HL-60 (cell line): Measurements from ENCODE around the gene ZNF419.
"Not testable (repeated sequence)": the region's sequence is repeated elsewhere in the genome, so short reads cannot be mapped to it uniquely, and the experiment has no call there.

Experiments used
- DNase-seq, 2 experiments: peaks; one replicate each; pipeline ENCODE4 v3.0.0-alpha.2; 2010 to 2020; ENCODE audit warnings: low read depth in 1 of 2, low spot score in 1 of 2
- H3K27ac ChIP-seq: fragments of 250-450 bp; sonication (Bioruptor Pico); replicated peaks from 2 replicates; pipeline ENCODE4 v1.5.1; 2020; ENCODE audit warnings: mild to moderate bottlenecking, moderate library complexity
- H3K27me3 ChIP-seq: fragments of 250-450 bp; sonication (Bioruptor Pico); 2 replicates; pipeline ENCODE4 v1.5.1; 2021; ENCODE audit warnings: mild to moderate bottlenecking, moderate library complexity; ENCODE audit not compliant: insufficient read depth, poor library complexity, severe bottlenecking
- H3K4me3 ChIP-seq: replicated peaks from 2 replicates; pipeline ENCODE4 v1.5.1; 2011; ENCODE audit warnings: mild to moderate bottlenecking, control low read depth, low read length; ENCODE audit not compliant: insufficient read depth
- CTCF ChIP-seq: IDR thresholded peaks from one replicate; pipeline ENCODE4 v1.5.1; 2011; ENCODE audit warnings: low read length, control low read depth, inconsistent platforms; ENCODE audit not compliant: insufficient read depth
- GABPA ChIP-seq: IDR thresholded peaks from 2 replicates; pipeline ENCODE4 v1.6.1; 2012; ENCODE audit warnings: low read depth
- POLR2AphosphoS5 ChIP-seq: IDR thresholded peaks from 2 replicates; pipeline ENCODE4 v1.6.1; 2012; ENCODE audit warnings: low read depth
- REST ChIP-seq: IDR thresholded peaks from 2 replicates; pipeline ENCODE4 v1.6.1; 2012; ENCODE audit warnings: low read depth; ENCODE audit not compliant: insufficient replicate concordance
- SPI1 ChIP-seq: IDR thresholded peaks from 2 replicates; pipeline ENCODE4 v1.6.1; 2012; ENCODE audit warnings: low read depth, mild to moderate bottlenecking, borderline replicate concordance
- long read RNA-seq: library from polyadenylated mRNA; unstranded; transcript quantifications from one replicate; pipeline ENCODE4 v2.0.0, GENCODE V29; 2020

ZNF419 gene
- long read RNA-seq, transcript ZNF419-207 (4 exons, 1,857 nt): major isoform, 14 of 48 reads
- long read RNA-seq, transcript ZNF419-204 (3 exons, 2,186 nt): minor isoform, 5 of 48 reads
- long read RNA-seq, transcript ZNF419-211 (4 exons, 690 nt): minor isoform, 9 of 48 reads
- long read RNA-seq, transcript ZNF419-202 (4 exons, 3,654 nt): minor isoform, 11 of 48 reads
- long read RNA-seq, partial matches to known transcripts: 2 of 48 reads
- long read RNA-seq, other reads (novel, unspliced or antisense): 0 of 48 reads

- TF ChIP-seq POLR2AphosphoS5 (peak; percentile 32; the same call in 1 of the 2 replicates), GABPA (peak; percentile 90), SPI1 (peak; percentile 21; the same call in 1 of the 2 replicates)
- H3K4me3 ChIP-seq: peak within 1 kb of the TSS; percentile 98
These were observed at the start of gene ZNF419 for GRCh38 chr19:57487477-57488298. Gene ZNF419, plus strand, starts transcription at chr19:57487750. Its CDS starts 201 bp downstream, at chr19:57487951.

GRCh38 chr19:57437931-57438330, 49.6 kb upstream of the ZNF419 start:
- no peak for TF ChIP-seq POLR2AphosphoS5
- no peak for TF ChIP-seq CTCF
- TF ChIP-seq GABPA: no peak
- TF ChIP-seq REST: no peak
- no peak for TF ChIP-seq SPI1
- DNase-seq: no peak
- H3K27ac ChIP-seq: no peak overlapping the region
- H3K27me3 ChIP-seq: no peaks in the 10 kb centered on the region
- H3K4me3 ChIP-seq: no peak overlapping the region

More at GRCh38 chr19:57487477-57488298, at the start of gene ZNF419:
- not testable (repeated sequence) for H3K27me3 ChIP-seq
- DNase-seq: peak; percentile 88 to 92
- peak within 1 kb of the TSS; percentile 75 for H3K27ac ChIP-seq

- no peak overlapping the region for H3K27ac ChIP-seq
- no peak for DNase-seq
- H3K4me3 ChIP-seq: no peak overlapping the region
- TF ChIP-seq REST: no peak
- no peak for TF ChIP-seq GABPA
- TF ChIP-seq SPI1: no peak
- no peak for TF ChIP-seq CTCF
- TF ChIP-seq POLR2AphosphoS5: no peak
- no peaks in the 10 kb centered on the region for H3K27me3 ChIP-seq
These were observed 48.6 kb upstream of the ZNF419 start for GRCh38 chr19:57438925-57439324.

GRCh38 chr19:57441979-57442752, 45.4 kb upstream of the ZNF419 start:
- DNase-seq: no peak
- H3K27ac ChIP-seq: no peak overlapping the region
- TF ChIP-seq SPI1: no peak
- TF ChIP-seq POLR2AphosphoS5: no peak
- no peak for TF ChIP-seq REST
- TF ChIP-seq CTCF: no peak
- TF ChIP-seq GABPA: no peak
- H3K4me3 ChIP-seq: no peak overlapping the region
- H3K27me3 ChIP-seq: no peaks in the 10 kb centered on the region
